HG03025 (cell line): ENCODE results near the gene LRRC75A.

Experiments used
- ATAC-seq: cut with Tn5 transposase; IDR thresholded peaks from one replicate; pipeline ENCODE4 v1.9.1; 2021; ENCODE audit warnings: mild to moderate bottlenecking, moderate library complexity; ENCODE audit not compliant: unreplicated experiment, low FRiP score

The LRRC75A gene

GRCh38 chr17:16474012-16474725, 17.8 kb downstream of the LRRC75A start:
- ATAC-seq: no peak

- no peak for ATAC-seq
Measured at GRCh38 chr17:16473044-16474011, 18.7 kb downstream of the LRRC75A start.

- ATAC-seq: no peak
Measured at GRCh38 chr17:16472539-16472938, 19.5 kb downstream of the LRRC75A start.

- no peak for ATAC-seq
Measured at GRCh38 chr17:16471295-16471694, 20.7 kb downstream of the LRRC75A start.

DNA sequence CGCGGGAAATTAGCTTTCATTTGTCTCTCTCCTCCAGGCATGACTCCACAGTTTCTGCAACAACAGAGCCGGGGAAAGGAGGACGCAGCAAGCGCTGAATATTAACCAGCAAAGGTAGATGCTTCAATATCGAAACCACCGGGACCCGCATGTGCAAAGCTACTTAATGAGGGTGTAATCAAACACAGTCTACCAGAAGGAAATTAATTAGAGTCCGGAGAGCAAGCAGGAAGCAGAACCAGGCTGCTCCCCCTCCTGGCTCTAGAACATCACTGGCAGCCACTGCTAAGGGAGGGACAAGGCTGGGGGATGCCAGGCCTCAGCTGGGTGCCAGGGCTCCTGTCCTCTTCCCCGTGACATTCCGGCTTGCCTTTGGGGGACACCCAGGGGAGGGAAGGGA, 21.7 kb downstream of the LRRC75A start:
- ATAC-seq: no peak

- no peak for ATAC-seq
Measured at GRCh38 chr17:16468428-16468992, 23.5 kb downstream of the LRRC75A start.

DNA sequence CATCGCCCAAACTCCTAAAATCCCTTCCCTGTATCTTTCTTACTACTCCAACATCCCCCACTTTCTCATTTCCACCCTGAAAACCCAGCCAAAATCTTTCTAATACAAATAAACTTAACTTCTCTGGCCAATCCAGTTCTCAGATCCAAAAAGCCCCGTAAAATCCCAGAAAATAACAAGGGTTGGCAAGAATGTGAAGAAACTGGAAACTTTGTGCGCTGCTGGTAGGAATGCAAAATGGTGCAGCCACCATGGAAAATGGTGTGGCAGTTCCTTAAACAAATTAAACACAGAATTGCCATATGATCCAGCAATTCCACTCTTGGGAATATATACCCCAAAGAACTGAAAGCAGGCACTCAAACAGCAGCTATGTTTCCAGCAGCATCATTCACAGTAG, 24.1 kb downstream of the LRRC75A start:
- no peak for ATAC-seq

GRCh38 chr17:16467044-16467443, 24.9 kb downstream of the LRRC75A start:
- ATAC-seq: no peak

DNA sequence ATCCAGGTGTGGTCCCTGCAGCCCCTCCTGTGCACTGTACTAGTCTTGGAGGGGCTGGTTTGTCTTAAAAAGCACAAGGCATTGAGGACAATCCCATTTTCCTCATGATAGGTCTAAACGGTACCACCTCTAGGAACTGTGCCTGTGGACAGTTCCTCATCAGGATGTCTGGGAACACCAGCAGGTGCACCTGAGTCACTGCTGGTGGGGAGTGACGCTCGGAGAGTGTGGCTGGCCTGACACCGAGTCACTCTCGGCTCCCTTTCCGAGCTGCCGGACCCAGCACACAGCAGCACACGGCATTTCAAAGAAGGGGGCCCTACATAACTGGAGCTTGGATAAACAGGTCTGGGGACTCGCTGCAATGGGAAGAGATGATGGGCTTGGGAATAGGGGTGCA, 25.6 kb downstream of the LRRC75A start:
- no peak for ATAC-seq

GRCh38 chr17:16465861-16466338, 26.1 kb downstream of the LRRC75A start:
- ATAC-seq: no peak

DNA sequence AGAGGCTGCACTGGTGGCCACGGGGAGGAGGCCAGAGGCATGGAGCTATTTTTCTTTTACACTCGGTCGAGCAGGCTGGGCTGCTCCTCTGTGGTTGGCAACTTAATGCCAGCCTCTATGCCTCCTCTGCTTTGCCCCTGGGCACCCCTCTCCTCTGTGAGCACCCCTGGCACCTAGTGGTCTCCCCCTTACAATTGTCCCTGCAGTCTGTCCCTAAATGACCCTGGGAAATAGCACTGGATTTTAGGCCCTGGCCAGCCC, 27.0 kb downstream of the LRRC75A start:
- ATAC-seq: no peak

- ATAC-seq: no peak
Measured at GRCh38 chr17:16464303-16465051, 27.5 kb downstream of the LRRC75A start.

DNA sequence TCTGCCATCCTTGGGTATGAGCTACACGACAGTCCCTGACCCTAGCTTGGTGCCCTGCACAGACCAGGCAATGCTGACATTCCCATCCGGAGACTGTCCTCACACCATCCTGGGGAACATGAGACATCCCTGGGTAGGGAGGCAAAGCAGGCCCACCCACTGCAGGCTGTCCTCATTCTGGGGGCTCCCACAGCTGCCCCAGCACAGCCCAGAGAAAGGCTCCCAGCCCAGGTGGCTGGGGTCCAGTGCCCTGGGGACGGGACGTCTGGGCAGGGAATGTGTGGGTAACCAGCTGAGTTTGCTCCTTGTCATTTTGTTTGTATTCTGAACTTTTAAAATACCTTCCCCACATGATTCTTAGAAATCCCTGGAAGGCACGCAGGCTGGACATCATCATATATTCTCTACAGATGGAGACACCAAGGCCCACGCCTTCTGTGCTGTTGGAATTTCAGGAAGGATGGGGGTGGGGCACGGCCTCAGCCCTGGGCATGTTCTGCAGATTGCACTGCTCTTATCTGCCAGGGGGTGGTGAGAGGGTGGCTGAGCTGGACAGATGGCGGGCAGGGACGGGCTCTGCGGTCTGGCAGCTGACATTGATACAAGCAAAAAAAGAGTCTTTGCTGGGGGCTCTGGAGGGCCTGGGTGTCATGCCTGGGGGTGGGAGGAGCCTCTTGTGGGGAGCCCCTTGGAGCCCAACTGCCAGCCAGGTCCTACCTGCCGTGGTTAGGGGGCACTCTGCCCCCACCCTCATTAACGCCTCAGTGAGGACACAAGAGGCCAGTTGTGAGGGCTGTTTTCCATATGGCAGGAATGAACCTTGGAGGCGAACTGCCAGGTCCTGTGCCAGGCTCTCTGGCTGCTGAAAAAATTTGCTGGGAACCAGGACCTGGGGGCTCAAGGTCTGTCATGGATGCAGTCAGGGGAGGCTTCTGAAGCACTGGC, 28.4 kb downstream of the LRRC75A start:
- ATAC-seq: no peak

DNA sequence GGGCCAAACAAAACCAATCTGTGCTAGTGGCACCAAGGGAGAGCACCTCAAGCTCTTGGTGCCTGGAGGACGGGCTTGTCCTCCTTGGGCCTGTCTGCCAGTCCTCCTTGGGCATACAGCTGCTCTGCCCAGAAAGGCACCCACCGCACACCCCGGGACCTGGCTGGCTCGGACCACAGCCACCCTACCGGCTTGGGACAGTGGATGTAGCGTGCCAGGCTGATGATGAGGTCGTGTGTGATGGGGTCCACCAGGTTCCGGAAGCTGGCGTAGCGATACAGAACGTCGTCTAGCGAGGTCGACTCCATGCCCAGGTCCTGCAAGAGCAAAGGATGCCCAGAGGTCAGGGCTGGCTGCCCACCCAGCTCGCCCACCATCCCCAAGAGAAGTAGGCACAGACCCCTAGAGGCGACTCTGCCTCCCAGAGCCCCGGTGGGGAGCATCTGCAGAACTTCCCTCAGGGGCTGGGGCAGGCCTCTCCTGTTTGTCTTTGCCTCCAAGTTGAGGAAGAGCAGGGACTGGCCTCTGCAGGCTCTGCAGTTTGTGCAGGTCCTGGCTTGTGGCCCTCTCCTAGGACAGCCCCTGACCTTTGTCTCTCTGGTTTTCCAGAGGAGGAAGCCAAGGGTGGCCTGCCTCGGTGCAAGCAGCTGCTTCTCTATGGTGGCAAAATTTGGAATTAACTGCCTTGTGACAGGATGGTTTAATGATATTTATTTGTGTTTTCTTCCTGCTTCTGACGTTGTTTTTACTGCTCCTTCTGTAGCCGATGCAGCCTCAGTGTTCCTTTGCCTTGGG, 29.7 kb downstream of the LRRC75A start:
- ATAC-seq: no peak

- no peak for ATAC-seq
Measured at GRCh38 chr17:16461606-16461866, 30.5 kb downstream of the LRRC75A start.

- ATAC-seq: no peak
Measured at GRCh38 chr17:16460796-16461605, 31.0 kb downstream of the LRRC75A start.

DNA sequence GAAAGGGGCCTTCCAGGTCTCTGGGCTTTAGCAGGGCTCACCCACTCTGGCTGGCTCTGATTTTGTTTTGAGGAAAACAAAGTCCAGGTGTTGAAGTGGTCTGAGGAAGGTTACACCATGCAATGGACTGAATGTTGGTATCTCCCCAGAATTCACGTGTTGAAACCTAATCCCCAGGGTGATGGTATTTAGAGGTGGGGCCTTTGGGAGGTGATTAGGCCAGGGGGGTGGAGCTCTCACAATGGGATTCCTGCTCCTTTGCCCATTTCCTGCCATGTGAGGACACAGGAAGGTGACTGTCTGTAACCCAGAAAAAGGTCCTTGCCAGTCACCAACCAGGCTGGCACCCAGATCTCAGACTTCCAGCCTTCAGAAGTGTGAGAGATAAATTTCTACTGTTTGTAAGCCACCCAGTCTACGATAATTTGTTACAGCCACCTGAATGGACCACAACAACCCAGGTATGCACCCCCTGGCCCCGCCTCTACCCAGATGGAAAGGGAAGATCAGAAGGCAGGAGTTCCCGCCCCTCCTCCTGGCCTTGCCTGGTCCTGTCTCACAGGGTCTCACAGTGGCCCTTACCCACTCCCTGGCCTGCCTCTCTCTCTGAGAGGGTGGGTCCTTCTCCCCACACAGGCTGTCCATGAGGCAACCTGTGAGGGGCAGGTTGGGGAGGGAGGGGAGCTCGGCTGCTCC, 32.0 kb downstream of the LRRC75A start:
- ATAC-seq: no peak

DNA sequence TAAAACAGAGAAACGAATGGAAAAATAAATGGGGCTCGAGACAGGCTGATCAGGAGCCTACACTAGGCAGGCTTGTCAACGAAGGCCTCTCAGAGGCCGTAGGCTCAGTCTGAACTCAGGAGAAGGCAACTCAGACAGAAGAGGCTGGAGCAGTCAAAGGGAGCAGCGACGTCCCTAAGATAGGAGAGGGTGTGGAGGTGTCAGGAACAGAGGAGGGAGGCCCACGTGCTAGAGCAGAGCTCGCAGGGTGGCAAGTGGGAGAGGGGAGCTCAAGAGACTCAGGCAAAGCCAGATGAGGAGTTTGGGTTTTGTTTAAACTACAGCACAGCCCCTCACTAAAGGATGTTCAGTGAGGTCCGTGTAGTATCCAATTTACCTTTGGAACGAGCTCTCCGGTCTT, 32.7 kb downstream of the LRRC75A start:
- ATAC-seq: no peak
